Endothelial cell (in vitro differentiated cells): ENCODE data around the gene CAMTA1. TPM values are rescaled to one million over a fixed set of nuclear protein-coding genes. Genes with fewer than 3 reads are reported as not detected.

ENCODE experiments used
- DNase-seq: peaks from one replicate; pipeline ENCODE4 v3.0.0; 2021; ENCODE audit warnings: low spot score
- H3K27ac Mint-ChIP-seq: one replicate; pipeline ENCODE4 v1.8.0; 2021; ENCODE audit warnings: mixed read lengths, inconsistent platforms; ENCODE audit not compliant: unreplicated experiment
- H3K27me3 Mint-ChIP-seq: one replicate; pipeline ENCODE4 v1.8.0; 2021; ENCODE audit warnings: mild to moderate bottlenecking, moderate library complexity, mixed read lengths, inconsistent platforms; ENCODE audit not compliant: unreplicated experiment
- H3K36me3 Mint-ChIP-seq: one replicate; pipeline ENCODE4 v1.8.0; 2021; ENCODE audit warnings: mild to moderate bottlenecking, low read depth, mixed read lengths, inconsistent platforms; ENCODE audit not compliant: unreplicated experiment
- H3K4me1 Mint-ChIP-seq: one replicate; pipeline ENCODE4 v1.8.0; 2021; ENCODE audit warnings: mild to moderate bottlenecking, mixed read lengths, inconsistent platforms; ENCODE audit not compliant: unreplicated experiment
- H3K4me3 Mint-ChIP-seq: one replicate; pipeline ENCODE4 v1.8.0; 2021; ENCODE audit warnings: mild to moderate bottlenecking, mixed read lengths, inconsistent platforms; ENCODE audit not compliant: unreplicated experiment
- H3K9me3 Mint-ChIP-seq: one replicate; pipeline ENCODE4 v1.8.0; 2021; ENCODE audit warnings: mixed read lengths, inconsistent platforms; ENCODE audit not compliant: unreplicated experiment
- total RNA-seq: library from RNA; stranded (reverse); fragmentation: NEBNext Ultra II Directional; extraction: Animal tissue kit (Norgen Biotek cat#: 25700); gene quantifications from one replicate; pipeline ENCODE4 v1.2.1, GENCODE V29; 2021; ENCODE audit not compliant: unreplicated experiment
- TF ChIP-seq, protein P1 (sequence below): fragments of 200-600 bp; sonication (generic); IDR thresholded peaks from one replicate; pipeline ENCODE4 v1.5.0; 2021; ENCODE audit warnings: antibody characterized with exemption; ENCODE audit not compliant: unreplicated experiment

The CAMTA1 gene
- total RNA-seq, 1 donor from 2014 or later: 87.3 TPM

DNA sequence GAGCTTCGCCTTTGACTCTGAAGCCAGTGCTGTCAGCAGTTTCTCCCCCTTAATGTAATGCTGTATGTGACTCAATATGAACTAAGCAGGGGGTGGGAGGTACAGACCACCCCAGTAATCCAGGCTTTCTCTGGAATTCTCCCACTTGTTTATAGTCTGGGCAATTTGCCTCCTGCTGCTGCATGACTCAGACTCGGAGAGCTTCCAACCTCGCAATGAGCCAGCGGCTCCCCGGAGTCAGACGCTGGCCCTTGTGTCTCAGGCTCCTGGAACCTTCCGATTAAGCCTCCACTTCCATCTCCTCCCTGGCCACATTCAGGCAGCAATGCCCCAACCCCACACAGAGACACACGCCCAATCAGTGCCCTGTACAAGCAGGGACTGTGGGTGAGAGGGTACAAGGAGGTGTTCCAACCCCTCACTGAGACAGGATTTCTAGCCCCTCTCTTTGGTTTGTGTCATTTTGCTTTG is 514.1 kb downstream of the CAMTA1 start:
- no peaks in the 10 kb centered on the region for H3K36me3 Mint-ChIP-seq
- H3K4me1 Mint-ChIP-seq: no peaks in the 10 kb centered on the region
- H3K9me3 Mint-ChIP-seq: no peaks in the 10 kb centered on the region
- no peak overlapping the region for H3K4me3 Mint-ChIP-seq
- TF ChIP-seq, protein P1, sequence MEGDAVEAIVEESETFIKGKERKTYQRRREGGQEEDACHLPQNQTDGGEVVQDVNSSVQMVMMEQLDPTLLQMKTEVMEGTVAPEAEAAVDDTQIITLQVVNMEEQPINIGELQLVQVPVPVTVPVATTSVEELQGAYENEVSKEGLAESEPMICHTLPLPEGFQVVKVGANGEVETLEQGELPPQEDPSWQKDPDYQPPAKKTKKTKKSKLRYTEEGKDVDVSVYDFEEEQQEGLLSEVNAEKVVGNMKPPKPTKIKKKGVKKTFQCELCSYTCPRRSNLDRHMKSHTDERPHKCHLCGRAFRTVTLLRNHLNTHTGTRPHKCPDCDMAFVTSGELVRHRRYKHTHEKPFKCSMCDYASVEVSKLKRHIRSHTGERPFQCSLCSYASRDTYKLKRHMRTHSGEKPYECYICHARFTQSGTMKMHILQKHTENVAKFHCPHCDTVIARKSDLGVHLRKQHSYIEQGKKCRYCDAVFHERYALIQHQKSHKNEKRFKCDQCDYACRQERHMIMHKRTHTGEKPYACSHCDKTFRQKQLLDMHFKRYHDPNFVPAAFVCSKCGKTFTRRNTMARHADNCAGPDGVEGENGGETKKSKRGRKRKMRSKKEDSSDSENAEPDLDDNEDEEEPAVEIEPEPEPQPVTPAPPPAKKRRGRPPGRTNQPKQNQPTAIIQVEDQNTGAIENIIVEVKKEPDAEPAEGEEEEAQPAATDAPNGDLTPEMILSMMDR: no peak
- no peaks in the 10 kb centered on the region for H3K27me3 Mint-ChIP-seq
- DNase-seq: no peak
- no peak overlapping the region for H3K27ac Mint-ChIP-seq

- Mint-ChIP-seq H3K4me3 (no peak overlapping the region), H3K27me3 (no peaks in the 10 kb centered on the region), H3K4me1 (no peaks in the 10 kb centered on the region), H3K27ac (no peak overlapping the region), H3K36me3 (no peaks in the 10 kb centered on the region), H3K9me3 (no peaks in the 10 kb centered on the region)
- TF ChIP-seq, protein P1: no peak
- no peak for DNase-seq
Observed at GRCh38 chr1:7299994-7300393, 514.7 kb downstream of the CAMTA1 start.

- DNase-seq: no peak
- H3K36me3 Mint-ChIP-seq: no peaks in the 10 kb centered on the region
- no peak overlapping the region for H3K4me3 Mint-ChIP-seq
- H3K27ac Mint-ChIP-seq: no peak overlapping the region
- no peaks in the 10 kb centered on the region for H3K9me3 Mint-ChIP-seq
- H3K4me1 Mint-ChIP-seq: no peaks in the 10 kb centered on the region
- TF ChIP-seq, protein P1: no peak
- H3K27me3 Mint-ChIP-seq: no peaks in the 10 kb centered on the region
Observed at GRCh38 chr1:7300893-7301663, 515.8 kb downstream of the CAMTA1 start.

GRCh38 chr1:7301664-7301981 is 516.4 kb downstream of the CAMTA1 start:
- Mint-ChIP-seq H3K27ac (no peak overlapping the region), H3K4me3 (no peak overlapping the region), H3K36me3 (no peaks in the 10 kb centered on the region), H3K4me1 (no peaks in the 10 kb centered on the region), H3K27me3 (no peaks in the 10 kb centered on the region), H3K9me3 (no peaks in the 10 kb centered on the region)
- TF ChIP-seq, protein P1: no peak
- no peak for DNase-seq

GRCh38 chr1:7302126-7302525 is 516.9 kb downstream of the CAMTA1 start:
- no peak for DNase-seq
- Mint-ChIP-seq H3K4me1 (no peaks in the 10 kb centered on the region), H3K27me3 (no peaks in the 10 kb centered on the region), H3K4me3 (no peak overlapping the region), H3K9me3 (no peaks in the 10 kb centered on the region), H3K27ac (no peak overlapping the region), H3K36me3 (no peaks in the 10 kb centered on the region)
- TF ChIP-seq, protein P1: no peak
